ENCODE data around the gene JARID2. TPM values are rescaled to one million over a fixed set of nuclear protein-coding genes. Genes with fewer than 3 reads are reported as not detected.

The JARID2 gene
- total and polyA plus RNA-seq, 9 of the 15 experiments (the other 6 are each of a cell fraction or from before 2014, with no cell fraction given): 5.0 to 29.0 (median 15.6) TPM

- TF ChIP-seq CHD7 (IDR thresholded peaks at IDR 0.05; ENCODE audit: low read depth, low read length) (no peak), FOS (IDR thresholded peaks at IDR 0.05; ENCODE audit: extremely low read depth, insufficient read length) (no peak), CTCF (IDR thresholded peaks at IDR 0.05 in 2 of 3, conservative IDR thresholded peaks at IDR 0.05 in 1 of 3; ENCODE audit: insufficient read depth in 2 of 3, low read depth in 1 of 3, low read length in 3 of 3) (no peak), RAD21 (CRISPR knock-in tag; conservative IDR thresholded peaks at IDR 0.05 in 1 of 2, IDR thresholded peaks at IDR 0.05 in 1 of 2) (peak in 1 of 2 experiments; percentile 17; a peak in 1 of 4 replicates), SIN3A (IDR thresholded peaks at IDR 0.05; ENCODE audit: borderline replicate concordance in 2 of 2, control insufficient read depth in 1 of 2, low read depth in 2 of 2, low read length in 2 of 2) (peak; percentile 46 to 59; a peak in 1 of 4 replicates), PTRF (tag; IDR thresholded peaks at IDR 0.05) (no peak), SREBF1 (IDR thresholded peaks at IDR 0.05; ENCODE audit: borderline replicate concordance, low read depth, low read length) (no peak), FOXJ3 (CRISPR knock-in tag; IDR thresholded peaks at IDR 0.05) (no peak), PHF20 (IDR thresholded peaks at IDR 0.05; ENCODE audit: partially characterized antibody) (no peak), SMARCA4 (IDR thresholded peaks at IDR 0.05) (0 out of 2 replicates have a peak, but pooled peaks have one; percentile 11), ZNF253 (CRISPR knock-in tag; conservative IDR thresholded peaks at IDR 0.05) (no peak), HDGF (IDR thresholded peaks at IDR 0.05) (0 out of 2 replicates have a peak, but pooled peaks have one; percentile 40)
Measured at GRCh38 chr6:15304337-15305042, 58.6 kb downstream of the JARID2 start (continued).

Measured in K562 (cell line).